Naive thymus-derived CD8-positive, alpha-beta T cell (primary cell): ENCODE results near the gene CELSR3. TPM values are rescaled to one million over a fixed set of nuclear protein-coding genes. Genes with fewer than 3 reads are reported as not detected.

Source experiments
- ATAC-seq, 2 donors: fragments of 150-1000 bp; cut with Tn5 transposase in 1 of 2; sonication (Bioruptor Pico), chemical (Tn5 transposase) in 1 of 2; 1 replicate in 1 of 2; 2 replicates in 1 of 2; pipeline ENCODE4 v1.10.0; 2021; ENCODE audit warnings: mild to moderate bottlenecking in 2 of 2, moderate library complexity in 2 of 2
- POLR2A ChIA-PET: fragments of 350-600 bp; sonication (Branson Sonifier 250); formaldehyde crosslinking; loops from one replicate; lab custom pipeline; 2021; ENCODE audit warnings: antibody characterized with exemption; lab: Charles Lee
- DNase-seq, 10 donors: peaks; one replicate each; pipeline versions ENCODE4 v3.0.0 to v3.0.0-alpha.2; 2020 to 2022
- H3K27ac Mint-ChIP-seq, 10 donors: one replicate each; pipeline ENCODE4 v1.8.0; 2020 to 2022; ENCODE audit warnings: mild to moderate bottlenecking in 10 of 10, mixed read lengths in 10 of 10, moderate library complexity in 4 of 10, inconsistent platforms in 1 of 10
- H3K27me3 Mint-ChIP-seq, 5 donors: one replicate each; pipeline ENCODE4 v1.8.0; 2021 to 2022; ENCODE audit warnings: mixed read lengths in 5 of 5
- H3K36me3 Mint-ChIP-seq, 3 donors: one replicate each; pipeline ENCODE4 v1.8.0; 2020 to 2022; ENCODE audit warnings: mixed read lengths in 3 of 3, mild to moderate bottlenecking in 2 of 3, inconsistent platforms in 1 of 3
- H3K4me1 Mint-ChIP-seq, 4 donors: one replicate each; pipeline ENCODE4 v1.8.0; 2021 to 2022; ENCODE audit warnings: mixed read lengths in 4 of 4
- H3K4me3 Mint-ChIP-seq, 10 donors: one replicate each; pipeline ENCODE4 v1.8.0; 2020 to 2022; ENCODE audit warnings: mild to moderate bottlenecking in 10 of 10, mixed read lengths in 10 of 10, moderate library complexity in 6 of 10, inconsistent platforms in 1 of 10
- H3K9me3 Mint-ChIP-seq, 9 donors: one replicate each; pipeline ENCODE4 v1.8.0; 2020 to 2022; ENCODE audit warnings: mixed read lengths in 9 of 9, mild to moderate bottlenecking in 3 of 9, inconsistent platforms in 1 of 9, moderate library complexity in 1 of 9
- polyA plus RNA-seq, 3 donors: library from polyadenylated mRNA; unstranded; fragments of 300-500 nt; fragmentation: Illumina TruSeq; gene quantifications; one replicate each; pipeline ENCODE4 v1.2.3, GENCODE V29; 2021
- total RNA-seq, 8 experiments: library from RNA in 2 of 8; stranded (reverse) in 2 of 8; gene quantifications; one replicate each; pipeline ENCODE4 v1.2.3 and lab custom pipeline; 2021 to 2026

The CELSR3 gene
- total and polyA plus RNA-seq, 5 experiments from 2014 or later = 0.21 to 7.9 (median 0.60) TPM

- peaks cover 12 to 47% (median 29%) of the 10 kb centered on the region in 4 donors for H3K4me1 Mint-ChIP-seq
- peaks cover 0 to 67% (median 5%) of the 10 kb centered on the region in 3 donors for H3K36me3 Mint-ChIP-seq
- POLR2A ChIA-PET = no interaction called here
- no peak overlapping the region for H3K4me3 Mint-ChIP-seq
- ATAC-seq = no peak
- H3K27ac Mint-ChIP-seq = peak overlapping the region in 9 of 10 donors; percentile 9 to 88 (median 52)
- DNase-seq = no peak
- H3K9me3 Mint-ChIP-seq = no peaks in the 10 kb centered on the region
- H3K27me3 Mint-ChIP-seq = no peaks in the 10 kb centered on the region
Observed at GRCh38 chr3:48696156-48696555, 33.5 kb upstream of the CELSR3 start.

- POLR2A ChIA-PET = interaction anchor here (0.5 kb wide), 1 partner anchor 74 kb away, joined by 3 read pairs; no protein-coding TSS in a partner anchor
- Mint-ChIP-seq H3K36me3 (peaks cover 0 to 69% (median 5%) of the 10 kb centered on the region in 3 donors), H3K27me3 (no peaks in the 10 kb centered on the region), H3K4me3 (no peak overlapping the region), H3K27ac (peak overlapping the region in 7 of 10 donors; percentile 31 to 82 (median 62)), H3K9me3 (no peaks in the 10 kb centered on the region), H3K4me1 (peaks cover 15 to 44% (median 27%) of the 10 kb centered on the region in 4 donors)
- ATAC-seq (peak in 1 of 2 donors; percentile 69), DNase-seq (peak in 1 of 10 donors; percentile 28)
Observed at GRCh38 chr3:48695393-48695753, 32.7 kb upstream of the CELSR3 start.

- H3K4me3 Mint-ChIP-seq = peak overlapping the region in 2 of 10 donors; percentile 22 to 39
- DNase-seq = no peak
- no peaks in the 10 kb centered on the region for H3K9me3 Mint-ChIP-seq
- H3K27ac Mint-ChIP-seq = peak overlapping the region in 8 of 10 donors; percentile 37 to 83 (median 63)
- no peaks in the 10 kb centered on the region for H3K27me3 Mint-ChIP-seq
- POLR2A ChIA-PET = interaction anchor here (0.5 kb wide), 1 partner anchor 75 kb away, joined by 3 read pairs; no protein-coding TSS in a partner anchor
- ATAC-seq = peak in 1 of 2 donors; percentile 9
- peaks cover 13 to 40% (median 21%) of the 10 kb centered on the region in 4 donors for H3K4me1 Mint-ChIP-seq
- peaks cover 0 to 69% (median 5%) of the 10 kb centered on the region in 3 donors for H3K36me3 Mint-ChIP-seq
Observed at GRCh38 chr3:48694610-48695392, 32.1 kb upstream of the CELSR3 start.

- Mint-ChIP-seq H3K27me3 (no peaks in the 10 kb centered on the region), H3K9me3 (no peaks in the 10 kb centered on the region), H3K4me3 (no peak overlapping the region), H3K36me3 (peaks cover 0 to 68% (median 3%) of the 10 kb centered on the region in 3 donors), H3K4me1 (peaks cover 12 to 32% (median 19%) of the 10 kb centered on the region in 4 donors), H3K27ac (peak overlapping the region in 1 of 10 donors; percentile 53)
- POLR2A ChIA-PET = no interaction called here
- ATAC-seq = no peak
- DNase-seq = no peak
Observed at GRCh38 chr3:48693826-48694225, 31.1 kb upstream of the CELSR3 start.

- POLR2A ChIA-PET = no interaction called here
- DNase-seq (no peak), ATAC-seq (no peak)
- Mint-ChIP-seq H3K36me3 (peaks cover 0 to 74% (median 8%) of the 10 kb centered on the region in 3 donors), H3K4me3 (no peak overlapping the region), H3K27me3 (no peaks in the 10 kb centered on the region), H3K27ac (peak overlapping the region in 2 of 10 donors; percentile 4 to 21), H3K9me3 (no peaks in the 10 kb centered on the region), H3K4me1 (peaks cover 13 to 23% (median 15%) of the 10 kb centered on the region in 4 donors)
Observed at GRCh38 chr3:48692551-48692950, 29.9 kb upstream of the CELSR3 start.

GRCh38 chr3:48690846-48691458 is 28.3 kb upstream of the CELSR3 start:
- ATAC-seq (no peak), DNase-seq (no peak)
- Mint-ChIP-seq H3K36me3 (peaks cover 0 to 75% (median 8%) of the 10 kb centered on the region in 3 donors), H3K9me3 (no peaks in the 10 kb centered on the region), H3K4me1 (peaks cover 11 to 19% (median 16%) of the 10 kb centered on the region in 4 donors), H3K27me3 (no peaks in the 10 kb centered on the region), H3K27ac (peak overlapping the region in 4 of 10 donors; percentile 45 to 69 (median 47)), H3K4me3 (no peak overlapping the region)
- POLR2A ChIA-PET = interaction anchor here (0.6 kb wide), 1 partner anchor 331 kb away, joined by 3 read pairs; the partner anchor contains the start of gene NDUFAF3

- Mint-ChIP-seq H3K36me3 (peaks cover 0 to 63% (median 5%) of the 10 kb centered on the region in 3 donors), H3K4me1 (peaks cover 12 to 22% (median 17%) of the 10 kb centered on the region in 4 donors), H3K27me3 (no peaks in the 10 kb centered on the region), H3K27ac (no peak overlapping the region), H3K9me3 (no peaks in the 10 kb centered on the region), H3K4me3 (no peak overlapping the region)
- no peak for DNase-seq
- ATAC-seq = no peak
- POLR2A ChIA-PET = no interaction called here
Observed at GRCh38 chr3:48689384-48689783, 26.7 kb upstream of the CELSR3 start.

GRCh38 chr3:48688737-48689075 is 26.0 kb upstream of the CELSR3 start:
- ATAC-seq (no peak), DNase-seq (no peak)
- peak overlapping the region in 4 of 10 donors; percentile 21 to 53 (median 36) for H3K27ac Mint-ChIP-seq
- H3K4me1 Mint-ChIP-seq = peaks cover 16 to 28% (median 21%) of the 10 kb centered on the region in 4 donors
- POLR2A ChIA-PET = no interaction called here
- H3K4me3 Mint-ChIP-seq = no peak overlapping the region
- no peaks in the 10 kb centered on the region for H3K27me3 Mint-ChIP-seq
- no peaks in the 10 kb centered on the region for H3K9me3 Mint-ChIP-seq
- peaks cover 0 to 57% (median 5%) of the 10 kb centered on the region in 3 donors for H3K36me3 Mint-ChIP-seq

GRCh38 chr3:48688032-48688736 is 25.5 kb upstream of the CELSR3 start:
- Mint-ChIP-seq H3K4me3 (peak overlapping the region in 1 of 10 donors; percentile 35), H3K36me3 (peaks cover 0 to 52% (median 5%) of the 10 kb centered on the region in 3 donors), H3K9me3 (no peaks in the 10 kb centered on the region), H3K4me1 (peaks cover 19 to 34% (median 24%) of the 10 kb centered on the region in 4 donors), H3K27ac (peak overlapping the region in 3 of 10 donors; percentile 11 to 37 (median 21)), H3K27me3 (no peaks in the 10 kb centered on the region)
- no peak for ATAC-seq
- POLR2A ChIA-PET = interaction anchor here (0.9 kb wide), 1 partner anchor 406 kb away, joined by 4 read pairs; the partner anchor contains the start of gene QRICH1
- no peak for DNase-seq

GRCh38 chr3:48687220-48687678 is 24.6 kb upstream of the CELSR3 start:
- no peaks in the 10 kb centered on the region for H3K27me3 Mint-ChIP-seq
- ATAC-seq (no peak), DNase-seq (no peak)
- POLR2A ChIA-PET = interaction anchor here (0.8 kb wide), 1 partner anchor 31 kb away, joined by 7 read pairs; no protein-coding TSS in a partner anchor
- H3K9me3 Mint-ChIP-seq = no peaks in the 10 kb centered on the region
- H3K27ac Mint-ChIP-seq = peak overlapping the region in 1 of 10 donors; percentile 53
- H3K36me3 Mint-ChIP-seq = peaks cover 0 to 46% (median 5%) of the 10 kb centered on the region in 3 donors
- peak overlapping the region in 3 of 10 donors; percentile 29 to 92 (median 45) for H3K4me3 Mint-ChIP-seq
- peaks cover 23 to 39% (median 28%) of the 10 kb centered on the region in 4 donors for H3K4me1 Mint-ChIP-seq

- H3K4me1 Mint-ChIP-seq = peaks cover 23 to 39% (median 28%) of the 10 kb centered on the region in 4 donors
- ATAC-seq (no peak), DNase-seq (no peak)
- peak overlapping the region; percentile 87 to 98 (median 93) for H3K4me3 Mint-ChIP-seq
- no peaks in the 10 kb centered on the region for H3K9me3 Mint-ChIP-seq
- peaks cover 0 to 45% (median 5%) of the 10 kb centered on the region in 3 donors for H3K36me3 Mint-ChIP-seq
- POLR2A ChIA-PET = interaction anchor here (0.6 to 1.0 kb wide), 4 partner anchors 11 to 1750 kb away, joined by 3 to 7 read pairs (median 4); no protein-coding TSS in a partner anchor
- H3K27ac Mint-ChIP-seq = peak overlapping the region in 9 of 10 donors; percentile 60 to 94 (median 91)
- H3K27me3 Mint-ChIP-seq = no peaks in the 10 kb centered on the region
Observed at GRCh38 chr3:48686538-48687219, 24.0 kb upstream of the CELSR3 start.
